WTC11 (cell line): Measurements from ENCODE around the gene TAS2R16. TPM values are rescaled to one million over a fixed set of nuclear protein-coding genes. Genes with fewer than 3 reads are reported as not detected.

Experiments used
- ATAC-seq: fragments of 200-7000 bp; cut with Tn5 transposase; 2 replicates; pipeline ENCODE4 v1.10.0; 2021; ENCODE audit warnings: mild to moderate bottlenecking, moderate library complexity
- CTCF ChIA-PET: fragments of 300-600 bp; sonication (Branson Sonifier 250); formaldehyde crosslinking; loops from one replicate; lab custom pipeline; 2021; ENCODE audit warnings: antibody characterized with exemption; lab: Charles Lee
- POLR2A ChIA-PET: fragments of 350-600 bp; sonication (Branson Sonifier 250); formaldehyde crosslinking; loops from one replicate; lab custom pipeline; 2021; ENCODE audit warnings: antibody characterized with exemption; lab: Charles Lee
- DNase-seq: peaks from one replicate; pipeline ENCODE4 v3.0.0; 2021; ENCODE audit warnings: low spot score
- H3K27ac Mint-ChIP-seq: 2 replicates; pipeline ENCODE4 v1.8.0; 2021; ENCODE audit warnings: mixed read lengths
- H3K27me3 Mint-ChIP-seq: 2 replicates; pipeline ENCODE4 v1.8.0; 2021; ENCODE audit warnings: low read depth, mild to moderate bottlenecking, moderate library complexity, mixed read lengths
- H3K36me3 Mint-ChIP-seq: 2 replicates; pipeline ENCODE4 v1.8.0; 2021; ENCODE audit warnings: mixed read lengths
- H3K4me1 Mint-ChIP-seq: 2 replicates; pipeline ENCODE4 v1.8.0; 2022; ENCODE audit warnings: mixed read lengths
- H3K4me3 Mint-ChIP-seq: 2 replicates; pipeline ENCODE4 v1.8.0; 2021; ENCODE audit warnings: mild to moderate bottlenecking, moderate library complexity, mixed read lengths
- H3K9me3 Mint-ChIP-seq: 2 replicates; pipeline ENCODE4 v1.8.0; 2021; ENCODE audit warnings: mixed read lengths
- ELF4 ChIP-seq: sonication (generic); formaldehyde crosslinking; IDR thresholded peaks from 2 replicates; pipeline ENCODE4 v1.8.1; 2022; ENCODE audit warnings: low read depth, mild to moderate bottlenecking, moderate library complexity, missing genetic modification reagents
- EMX1 ChIP-seq: fragments of 250-450 bp; sonication (Bioruptor Pico); IDR thresholded peaks from 2 replicates; pipeline ENCODE4 v1.8.0; 2021; ENCODE audit warnings: mild to moderate bottlenecking
- ESRRA ChIP-seq: sonication (generic); formaldehyde crosslinking; IDR thresholded peaks from 2 replicates; pipeline ENCODE4 v1.8.1; 2022; ENCODE audit warnings: mild to moderate bottlenecking, missing genetic modification reagents, borderline replicate concordance
- FOXP1 ChIP-seq: sonication (generic); formaldehyde crosslinking; IDR thresholded peaks from 2 replicates; pipeline ENCODE4 v1.8.0; 2022; ENCODE audit warnings: missing genetic modification reagents, mild to moderate bottlenecking, moderate library complexity, borderline replicate concordance
- GRHL2 ChIP-seq: fragments of 250-450 bp; sonication (Bioruptor Pico); IDR thresholded peaks from 2 replicates; pipeline ENCODE4 v1.8.0; 2022; ENCODE audit warnings: mild to moderate bottlenecking, moderate library complexity; ENCODE audit not compliant: insufficient replicate concordance, severe bottlenecking
- HMGA2 ChIP-seq: fragments of 250-450 bp; sonication (Bioruptor Pico); IDR thresholded peaks from 2 replicates; pipeline ENCODE4 v1.4.0; 2021; ENCODE audit warnings: mild to moderate bottlenecking, moderate library complexity
- JAZF1 ChIP-seq: fragments of 250-450 bp; sonication (Bioruptor Pico); IDR thresholded peaks from 2 replicates; pipeline ENCODE4 v1.9.0; 2021; ENCODE audit warnings: moderate library complexity, mild to moderate bottlenecking, inconsistent platforms
- NFATC4 ChIP-seq: fragments of 250-450 bp; sonication (Bioruptor Pico); IDR thresholded peaks from 2 replicates; pipeline ENCODE4 v1.9.0; 2021; ENCODE audit warnings: mild to moderate bottlenecking
- NFE2L1 ChIP-seq: sonication (generic); formaldehyde crosslinking; IDR thresholded peaks from 2 replicates; pipeline ENCODE4 v1.8.1; 2023; ENCODE audit warnings: missing genetic modification reagents
- NFYB ChIP-seq: sonication (generic); formaldehyde crosslinking; conservative IDR thresholded peaks from 2 replicates; pipeline ENCODE4 v1.8.0; 2022; ENCODE audit warnings: low read depth, missing genetic modification reagents
- NR1H2 ChIP-seq: sonication (generic); formaldehyde crosslinking; IDR thresholded peaks from 2 replicates; pipeline ENCODE4 v1.9.0; 2021; ENCODE audit warnings: mild to moderate bottlenecking, moderate library complexity, missing genetic modification reagents
- NR3C1 ChIP-seq: sonication (generic); formaldehyde crosslinking; conservative IDR thresholded peaks from 2 replicates; pipeline ENCODE4 v1.8.1; 2023; ENCODE audit warnings: low read depth, mild to moderate bottlenecking, missing genetic modification reagents
- OVOL2 ChIP-seq: fragments of 250-450 bp; sonication (Bioruptor Pico); IDR thresholded peaks from 2 replicates; pipeline ENCODE4 v1.9.0; 2021; ENCODE audit warnings: mild to moderate bottlenecking, borderline replicate concordance
- PRRX2 ChIP-seq: fragments of 250-450 bp; sonication (Bioruptor Pico); IDR thresholded peaks from 2 replicates; pipeline ENCODE4 v1.8.0; 2021; ENCODE audit warnings: mild to moderate bottlenecking
- RELA ChIP-seq: sonication (generic); formaldehyde crosslinking; IDR thresholded peaks from 2 replicates; pipeline ENCODE4 v1.8.1; 2022; ENCODE audit warnings: missing genetic modification reagents, mild to moderate bottlenecking, borderline replicate concordance
- TCF7 ChIP-seq: sonication (generic); formaldehyde crosslinking; IDR thresholded peaks from 2 replicates; pipeline ENCODE4 v1.8.0; 2022; ENCODE audit warnings: mild to moderate bottlenecking, low read depth, missing genetic modification reagents, moderate library complexity
- TEAD4 ChIP-seq: sonication (generic); formaldehyde crosslinking; IDR thresholded peaks from 2 replicates; pipeline ENCODE4 v1.8.0; 2022; ENCODE audit warnings: mild to moderate bottlenecking, missing genetic modification reagents
- ZNF121 ChIP-seq: sonication (generic); formaldehyde crosslinking; IDR thresholded peaks from 2 replicates; pipeline ENCODE4 v1.8.0; 2023; ENCODE audit warnings: missing genetic modification reagents
- ZNF317 ChIP-seq: sonication (generic); formaldehyde crosslinking; IDR thresholded peaks from 2 replicates; pipeline ENCODE4 v1.8.1; 2023; ENCODE audit warnings: low read depth, mild to moderate bottlenecking, moderate library complexity, missing genetic modification reagents, borderline replicate concordance
- ZNF423 ChIP-seq: fragments of 250-450 bp; sonication (Bioruptor Pico); IDR thresholded peaks from 2 replicates; pipeline ENCODE4 v2.1.2; 2022; ENCODE audit warnings: mild to moderate bottlenecking, moderate library complexity
- total RNA-seq: library from RNA; stranded (reverse); gene quantifications from 3 replicates; pipeline ENCODE4 v1.2.3, GENCODE V29; 2021
- TF ChIP-seq, protein P1 (sequence below): sonication (generic); formaldehyde crosslinking; IDR thresholded peaks from 2 replicates; pipeline ENCODE4 v1.8.1; 2022; ENCODE audit warnings: missing genetic modification reagents, borderline replicate concordance
- TF ChIP-seq, protein P2 (sequence below): fragments of 250-450 bp; sonication (Bioruptor Pico); IDR thresholded peaks from 2 replicates; pipeline ENCODE4 v1.9.0; 2021; ENCODE audit warnings: moderate library complexity, mild to moderate bottlenecking, inconsistent platforms, borderline replicate concordance
- TF ChIP-seq, protein P3 (sequence below): fragments of 250-450 bp; sonication (Bioruptor Pico); IDR thresholded peaks from 2 replicates; pipeline ENCODE4 v1.8.0; 2021; ENCODE audit warnings: mild to moderate bottlenecking
- TF ChIP-seq, protein P4 (sequence below): sonication (generic); formaldehyde crosslinking; IDR thresholded peaks from 2 replicates; pipeline ENCODE4 v1.8.0; 2023; ENCODE audit warnings: missing genetic modification reagents
- TF ChIP-seq, protein P5 (sequence below): sonication (generic); formaldehyde crosslinking; IDR thresholded peaks from 2 replicates; pipeline ENCODE4 v1.8.1; 2023; ENCODE audit warnings: mild to moderate bottlenecking, missing genetic modification reagents
- TF ChIP-seq, protein P6 (sequence below): fragments of 250-450 bp; sonication (Bioruptor Pico); conservative IDR thresholded peaks from 2 replicates; pipeline ENCODE4 v1.9.0; 2021; ENCODE audit warnings: mild to moderate bottlenecking
- TF ChIP-seq, protein P7 (sequence below): sonication (generic); formaldehyde crosslinking; IDR thresholded peaks from 2 replicates; pipeline ENCODE4 v1.8.0; 2022; ENCODE audit warnings: mild to moderate bottlenecking, missing genetic modification reagents

Gene TAS2R16
- total RNA-seq, 1 experiment from 2014 or later, result not detected

DNA sequence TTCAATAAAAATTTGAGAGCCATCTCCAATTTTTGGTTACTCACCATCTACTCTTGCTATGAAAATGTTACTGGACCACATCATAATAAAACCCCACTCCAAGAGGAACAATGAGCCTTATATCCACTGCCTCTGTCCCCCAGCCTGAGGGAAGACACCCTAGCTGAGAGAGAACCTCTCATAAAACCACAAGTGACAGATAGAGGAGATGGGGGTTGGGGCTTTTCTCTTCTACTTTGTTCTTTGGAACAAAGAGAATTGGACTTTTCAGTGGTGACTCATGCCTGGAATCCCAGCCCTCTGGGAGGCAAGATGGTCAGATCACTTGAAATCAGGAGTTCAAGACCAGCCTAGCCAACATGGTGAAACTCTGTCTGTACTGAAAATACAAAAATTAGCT is 27.6 kb upstream of the TAS2R16 start:
- CTCF ChIA-PET, result no interaction called here
- H3K4me3 Mint-ChIP-seq, result no peak overlapping the region
- no peak for ATAC-seq
- H3K27me3 Mint-ChIP-seq, result no peaks in the 10 kb centered on the region
- POLR2A ChIA-PET, result no interaction called here
- H3K27ac Mint-ChIP-seq, result no peak overlapping the region
- H3K9me3 Mint-ChIP-seq, result peaks cover 6% of the 10 kb centered on the region
- H3K4me1 Mint-ChIP-seq, result no peaks in the 10 kb centered on the region
- H3K36me3 Mint-ChIP-seq, result peaks cover 5% of the 10 kb centered on the region; the same call in 1 of the 2 replicates
- TF ChIP-seq OVOL2 (no peak), TEAD4 (CRISPR knock-in tag) (no peak), ELF4 (no peak), PRRX2 (CRISPR knock-in tag) (no peak), NR1H2 (CRISPR knock-in tag) (no peak), ESRRA (no peak), RELA (CRISPR knock-in tag) (no peak), NFE2L1 (no peak), HMGA2 (no peak), GRHL2 (CRISPR knock-in tag) (no peak), ZNF121 (CRISPR knock-in tag) (no peak), JAZF1 (CRISPR knock-in tag) (no peak), ZNF423 (CRISPR knock-in tag) (no peak), FOXP1 (CRISPR knock-in tag) (no peak)
- TF ChIP-seq, protein P1, sequence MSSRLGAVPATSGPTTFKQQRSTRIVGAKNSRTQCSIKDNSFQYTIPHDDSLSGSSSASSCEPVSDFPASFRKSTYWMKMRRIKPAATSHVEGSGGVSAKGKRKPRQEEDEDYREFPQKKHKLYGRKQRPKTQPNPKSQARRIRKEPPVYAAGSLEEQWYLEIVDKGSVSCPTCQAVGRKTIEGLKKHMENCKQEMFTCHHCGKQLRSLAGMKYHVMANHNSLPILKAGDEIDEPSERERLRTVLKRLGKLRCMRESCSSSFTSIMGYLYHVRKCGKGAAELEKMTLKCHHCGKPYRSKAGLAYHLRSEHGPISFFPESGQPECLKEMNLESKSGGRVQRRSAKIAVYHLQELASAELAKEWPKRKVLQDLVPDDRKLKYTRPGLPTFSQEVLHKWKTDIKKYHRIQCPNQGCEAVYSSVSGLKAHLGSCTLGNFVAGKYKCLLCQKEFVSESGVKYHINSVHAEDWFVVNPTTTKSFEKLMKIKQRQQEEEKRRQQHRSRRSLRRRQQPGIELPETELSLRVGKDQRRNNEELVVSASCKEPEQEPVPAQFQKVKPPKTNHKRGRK (CRISPR knock-in tag), result no peak
- TF ChIP-seq, protein P2, sequence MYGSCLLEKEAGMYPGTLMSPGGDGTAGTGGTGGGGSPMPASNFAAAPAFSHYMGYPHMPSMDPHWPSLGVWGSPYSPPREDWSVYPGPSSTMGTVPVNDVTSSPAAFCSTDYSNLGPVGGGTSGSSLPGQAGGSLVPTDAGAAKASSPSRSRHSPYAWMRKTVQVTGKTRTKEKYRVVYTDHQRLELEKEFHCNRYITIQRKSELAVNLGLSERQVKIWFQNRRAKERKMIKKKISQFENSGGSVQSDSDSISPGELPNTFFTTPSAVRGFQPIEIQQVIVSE (CRISPR knock-in tag), result no peak
- TF ChIP-seq, protein P3, sequence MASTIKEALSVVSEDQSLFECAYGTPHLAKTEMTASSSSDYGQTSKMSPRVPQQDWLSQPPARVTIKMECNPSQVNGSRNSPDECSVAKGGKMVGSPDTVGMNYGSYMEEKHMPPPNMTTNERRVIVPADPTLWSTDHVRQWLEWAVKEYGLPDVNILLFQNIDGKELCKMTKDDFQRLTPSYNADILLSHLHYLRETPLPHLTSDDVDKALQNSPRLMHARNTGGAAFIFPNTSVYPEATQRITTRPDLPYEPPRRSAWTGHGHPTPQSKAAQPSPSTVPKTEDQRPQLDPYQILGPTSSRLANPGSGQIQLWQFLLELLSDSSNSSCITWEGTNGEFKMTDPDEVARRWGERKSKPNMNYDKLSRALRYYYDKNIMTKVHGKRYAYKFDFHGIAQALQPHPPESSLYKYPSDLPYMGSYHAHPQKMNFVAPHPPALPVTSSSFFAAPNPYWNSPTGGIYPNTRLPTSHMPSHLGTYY (CRISPR knock-in tag), result no peak
- TF ChIP-seq, protein P4, sequence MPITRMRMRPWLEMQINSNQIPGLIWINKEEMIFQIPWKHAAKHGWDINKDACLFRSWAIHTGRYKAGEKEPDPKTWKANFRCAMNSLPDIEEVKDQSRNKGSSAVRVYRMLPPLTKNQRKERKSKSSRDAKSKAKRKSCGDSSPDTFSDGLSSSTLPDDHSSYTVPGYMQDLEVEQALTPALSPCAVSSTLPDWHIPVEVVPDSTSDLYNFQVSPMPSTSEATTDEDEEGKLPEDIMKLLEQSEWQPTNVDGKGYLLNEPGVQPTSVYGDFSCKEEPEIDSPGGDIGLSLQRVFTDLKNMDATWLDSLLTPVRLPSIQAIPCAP (CRISPR knock-in tag), result no peak
- TF ChIP-seq, all 79 proteins: peak for 0
- no peak for DNase-seq

DNA sequence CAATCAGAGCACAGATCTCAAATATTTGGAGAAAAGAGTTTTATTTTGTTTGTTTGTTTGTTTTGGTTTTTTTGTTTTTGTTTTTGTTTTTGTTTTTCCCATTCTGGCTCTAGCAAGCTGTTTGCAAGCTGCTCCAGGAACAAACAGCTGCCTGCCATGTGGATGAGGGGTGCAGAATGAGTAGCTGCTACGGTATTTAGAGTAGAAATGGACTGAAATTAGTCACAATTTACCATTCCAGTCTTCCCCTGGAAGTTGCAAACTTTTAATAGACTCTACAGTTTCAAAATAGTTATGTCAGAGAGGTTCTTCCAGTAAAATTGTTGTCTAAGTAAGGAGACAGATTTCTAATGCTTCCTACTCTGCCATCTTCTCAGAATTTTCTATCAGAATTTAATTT is 27.1 kb upstream of the TAS2R16 start:
- H3K36me3 Mint-ChIP-seq, result peaks cover 5% of the 10 kb centered on the region; the same call in 1 of the 2 replicates
- no peak overlapping the region for H3K4me3 Mint-ChIP-seq
- H3K4me1 Mint-ChIP-seq, result no peaks in the 10 kb centered on the region
- ChIA-PET CTCF (no interaction called here), POLR2A (no interaction called here)
- H3K27ac Mint-ChIP-seq, result no peak overlapping the region
- ATAC-seq, result no peak
- peaks cover 6% of the 10 kb centered on the region for H3K9me3 Mint-ChIP-seq
- no peak for DNase-seq
- H3K27me3 Mint-ChIP-seq, result no peaks in the 10 kb centered on the region
- no peak for TF ChIP-seq NFYB

DNA sequence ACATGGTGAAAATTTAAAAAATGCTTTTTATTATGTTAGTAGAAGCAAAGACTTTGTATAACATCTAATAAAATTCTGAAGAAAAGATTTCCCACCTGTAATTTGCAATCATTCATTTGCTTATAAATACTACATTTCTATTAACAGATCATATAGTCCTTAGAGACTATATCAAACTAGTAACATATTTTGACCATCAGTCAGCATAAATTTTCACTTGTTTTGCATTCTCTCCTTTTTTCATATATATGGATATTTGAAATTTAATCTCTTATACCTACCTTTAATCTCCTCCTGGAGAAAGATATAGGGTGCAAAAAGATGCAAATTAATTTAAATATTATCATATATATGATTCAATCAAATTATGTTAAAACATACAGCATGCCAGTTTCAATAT is 16.9 kb upstream of the TAS2R16 start:
- peaks cover 11% of the 10 kb centered on the region for H3K4me1 Mint-ChIP-seq
- no peak overlapping the region for H3K4me3 Mint-ChIP-seq
- ChIA-PET POLR2A (no interaction called here), CTCF (no interaction called here)
- ATAC-seq (no peak), DNase-seq (no peak)
- no peaks in the 10 kb centered on the region for H3K27me3 Mint-ChIP-seq
- H3K27ac Mint-ChIP-seq, result no peak overlapping the region
- peaks cover 4% of the 10 kb centered on the region for H3K9me3 Mint-ChIP-seq
- no peaks in the 10 kb centered on the region for H3K36me3 Mint-ChIP-seq
- TF ChIP-seq GRHL2 (CRISPR knock-in tag), result no peak
- TF ChIP-seq, protein P5, sequence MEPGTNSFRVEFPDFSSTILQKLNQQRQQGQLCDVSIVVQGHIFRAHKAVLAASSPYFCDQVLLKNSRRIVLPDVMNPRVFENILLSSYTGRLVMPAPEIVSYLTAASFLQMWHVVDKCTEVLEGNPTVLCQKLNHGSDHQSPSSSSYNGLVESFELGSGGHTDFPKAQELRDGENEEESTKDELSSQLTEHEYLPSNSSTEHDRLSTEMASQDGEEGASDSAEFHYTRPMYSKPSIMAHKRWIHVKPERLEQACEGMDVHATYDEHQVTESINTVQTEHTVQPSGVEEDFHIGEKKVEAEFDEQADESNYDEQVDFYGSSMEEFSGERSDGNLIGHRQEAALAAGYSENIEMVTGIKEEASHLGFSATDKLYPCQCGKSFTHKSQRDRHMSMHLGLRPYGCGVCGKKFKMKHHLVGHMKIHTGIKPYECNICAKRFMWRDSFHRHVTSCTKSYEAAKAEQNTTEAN (CRISPR knock-in tag), result no peak
- TF ChIP-seq, protein P6, sequence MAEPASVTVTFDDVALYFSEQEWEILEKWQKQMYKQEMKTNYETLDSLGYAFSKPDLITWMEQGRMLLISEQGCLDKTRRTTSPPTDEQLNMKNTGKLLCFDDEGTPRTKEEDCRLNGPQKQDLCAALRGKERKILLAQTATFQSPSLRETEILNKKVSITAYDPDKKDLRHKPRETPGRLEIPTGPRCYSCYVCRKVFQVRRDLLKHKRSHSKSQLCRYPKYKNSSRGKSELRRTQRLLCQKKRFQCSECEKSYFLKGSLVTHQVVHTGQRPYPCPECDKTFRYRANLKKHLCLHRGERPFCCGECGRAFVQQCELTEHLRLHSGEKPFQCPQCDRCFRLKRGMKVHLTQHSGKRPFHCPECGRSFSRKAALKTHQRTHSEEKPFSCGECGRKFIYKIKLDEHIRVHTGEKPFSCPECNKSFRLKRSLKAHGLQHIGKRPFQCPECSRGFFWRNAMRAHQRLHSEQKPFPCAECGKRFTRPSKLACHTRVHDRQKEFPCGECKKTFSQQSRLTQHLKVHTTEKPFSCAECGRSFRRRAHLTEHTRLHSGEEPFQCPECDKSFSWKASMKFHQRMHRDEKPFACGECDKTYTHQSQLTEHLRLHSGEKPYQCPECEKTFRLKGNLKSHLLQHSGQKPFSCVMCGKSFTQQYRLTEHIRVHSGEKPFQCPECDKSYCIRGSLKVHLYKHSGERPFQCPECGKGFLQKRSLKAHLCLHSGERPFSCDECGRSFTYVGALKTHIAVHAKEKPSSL (CRISPR knock-in tag), result no peak
- TF ChIP-seq NFATC4, result no peak
- no peak for TF ChIP-seq EMX1 (CRISPR knock-in tag)
- TF ChIP-seq, protein P7, sequence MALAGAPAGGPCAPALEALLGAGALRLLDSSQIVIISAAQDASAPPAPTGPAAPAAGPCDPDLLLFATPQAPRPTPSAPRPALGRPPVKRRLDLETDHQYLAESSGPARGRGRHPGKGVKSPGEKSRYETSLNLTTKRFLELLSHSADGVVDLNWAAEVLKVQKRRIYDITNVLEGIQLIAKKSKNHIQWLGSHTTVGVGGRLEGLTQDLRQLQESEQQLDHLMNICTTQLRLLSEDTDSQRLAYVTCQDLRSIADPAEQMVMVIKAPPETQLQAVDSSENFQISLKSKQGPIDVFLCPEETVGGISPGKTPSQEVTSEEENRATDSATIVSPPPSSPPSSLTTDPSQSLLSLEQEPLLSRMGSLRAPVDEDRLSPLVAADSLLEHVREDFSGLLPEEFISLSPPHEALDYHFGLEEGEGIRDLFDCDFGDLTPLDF (CRISPR knock-in tag), result no peak
- no peak for TF ChIP-seq ZNF317
- TF ChIP-seq NR3C1 (CRISPR knock-in tag), result no peak
- TF ChIP-seq TCF7 (CRISPR knock-in tag), result no peak
